ENCODE data around the gene AFAP1L2. TPM values are rescaled to one million over a fixed set of nuclear protein-coding genes. Genes with fewer than 3 reads are reported as not detected.
A peak's percentile ranks its signal among the peaks of the same experiment; 100 is the strongest.

AFAP1L2 gene
- total RNA-seq, 1 experiment from 2014 or later = 2.1 TPM

- no peak overlapping the region for H3K27ac ChIP-seq
- H3K9me3 ChIP-seq (replicated peaks) = no peaks in the 10 kb centered on the region
- no peak overlapping the region for H3K4me3 ChIP-seq
- no peak for DNase-seq (ENCODE audit: low read depth in 1 of 2, low spot score in 2 of 2)
- H3K36me3 ChIP-seq = no peaks in the 10 kb centered on the region
- H3K4me1 ChIP-seq (replicated peaks) = peaks cover 24% of the 10 kb centered on the region
- H3K27me3 ChIP-seq (replicated peaks) = no peaks in the 10 kb centered on the region
Measured at GRCh38 chr10:114307731-114308130, 96.6 kb downstream of the AFAP1L2 start.

GRCh38 chr10:114306116-114306973, 98.0 kb downstream of the AFAP1L2 start:
- Histone ChIP-seq H3K36me3 (no peaks in the 10 kb centered on the region), H3K4me1 (replicated peaks) (peaks cover 24% of the 10 kb centered on the region), H3K27me3 (replicated peaks) (no peaks in the 10 kb centered on the region), H3K9me3 (replicated peaks) (no peaks in the 10 kb centered on the region), H3K27ac (peak overlapping the region; percentile 36; the same call in 1 of the 2 replicates), H3K4me3 (no peak overlapping the region)
- DNase-seq (ENCODE audit: low read depth in 1 of 2, low spot score in 2 of 2) = peak; percentile 94

GRCh38 chr10:114305521-114305925, 98.8 kb downstream of the AFAP1L2 start:
- no peak for DNase-seq (ENCODE audit: low read depth in 1 of 2, low spot score in 2 of 2)
- Histone ChIP-seq H3K27me3 (replicated peaks) (no peaks in the 10 kb centered on the region), H3K36me3 (no peaks in the 10 kb centered on the region), H3K9me3 (replicated peaks) (no peaks in the 10 kb centered on the region), H3K4me1 (replicated peaks) (peaks cover 24% of the 10 kb centered on the region), H3K4me3 (no peak overlapping the region), H3K27ac (no peak overlapping the region)

GRCh38 chr10:114304571-114305421, 99.5 kb downstream of the AFAP1L2 start:
- Histone ChIP-seq H3K4me3 (peak overlapping the region; percentile 15), H3K27me3 (replicated peaks) (no peaks in the 10 kb centered on the region), H3K27ac (0 out of 2 replicates have a peak overlapping the region, but pooled peaks have one; percentile 6), H3K36me3 (no peaks in the 10 kb centered on the region), H3K9me3 (replicated peaks) (no peaks in the 10 kb centered on the region), H3K4me1 (replicated peaks) (peaks cover 24% of the 10 kb centered on the region)
- DNase-seq (ENCODE audit: low read depth in 1 of 2, low spot score in 2 of 2) = peak in 1 of 2 experiments; percentile 64

- Histone ChIP-seq H3K4me1 (replicated peaks) (peaks cover 22% of the 10 kb centered on the region), H3K9me3 (replicated peaks) (no peaks in the 10 kb centered on the region), H3K27ac (0 out of 2 replicates have a peak overlapping the region, but pooled peaks have one; percentile 6), H3K27me3 (replicated peaks) (no peaks in the 10 kb centered on the region), H3K36me3 (no peaks in the 10 kb centered on the region), H3K4me3 (peak overlapping the region; percentile 15)
- peak; percentile 85 to 92 for DNase-seq (ENCODE audit: low read depth in 1 of 2, low spot score in 2 of 2)
Measured at GRCh38 chr10:114304017-114304570, 100.2 kb downstream of the AFAP1L2 start.

GRCh38 chr10:114303556-114303955, 100.7 kb downstream of the AFAP1L2 start:
- Histone ChIP-seq H3K27ac (no peak overlapping the region), H3K36me3 (no peaks in the 10 kb centered on the region), H3K4me3 (no peak overlapping the region), H3K4me1 (replicated peaks) (peaks cover 19% of the 10 kb centered on the region), H3K9me3 (replicated peaks) (no peaks in the 10 kb centered on the region), H3K27me3 (replicated peaks) (no peaks in the 10 kb centered on the region)
- DNase-seq (ENCODE audit: low read depth in 1 of 2, low spot score in 2 of 2) = no peak

GRCh38 chr10:114301951-114302710, 102.2 kb downstream of the AFAP1L2 start:
- peaks cover 16% of the 10 kb centered on the region for H3K4me1 ChIP-seq (replicated peaks)
- no peaks in the 10 kb centered on the region for H3K9me3 ChIP-seq (replicated peaks)
- H3K27me3 ChIP-seq (replicated peaks) = no peaks in the 10 kb centered on the region
- DNase-seq (ENCODE audit: low read depth in 1 of 2, low spot score in 2 of 2) = no peak
- H3K27ac ChIP-seq = no peak overlapping the region
- H3K4me3 ChIP-seq = no peak overlapping the region
- no peaks in the 10 kb centered on the region for H3K36me3 ChIP-seq

- H3K27me3 ChIP-seq (replicated peaks) = no peaks in the 10 kb centered on the region
- no peaks in the 10 kb centered on the region for H3K9me3 ChIP-seq (replicated peaks)
- no peak for DNase-seq (ENCODE audit: low read depth in 1 of 2, low spot score in 2 of 2)
- no peaks in the 10 kb centered on the region for H3K36me3 ChIP-seq
- H3K4me3 ChIP-seq = no peak overlapping the region
- no peak overlapping the region for H3K27ac ChIP-seq
- H3K4me1 ChIP-seq (replicated peaks) = peaks cover 7% of the 10 kb centered on the region
Measured at GRCh38 chr10:114301177-114301576, 103.1 kb downstream of the AFAP1L2 start.

- H3K4me3 ChIP-seq = no peak overlapping the region
- peaks cover 8% of the 10 kb centered on the region for H3K9me3 ChIP-seq (replicated peaks)
- H3K4me1 ChIP-seq (replicated peaks) = peaks cover 7% of the 10 kb centered on the region
- no peaks in the 10 kb centered on the region for H3K27me3 ChIP-seq (replicated peaks)
- H3K36me3 ChIP-seq = no peaks in the 10 kb centered on the region
- no peak for DNase-seq (ENCODE audit: low read depth in 1 of 2, low spot score in 2 of 2)
- H3K27ac ChIP-seq = no peak overlapping the region
Measured at GRCh38 chr10:114300036-114300645, 104.2 kb downstream of the AFAP1L2 start.

- Histone ChIP-seq H3K4me3 (no peak overlapping the region), H3K4me1 (replicated peaks) (no peaks in the 10 kb centered on the region), H3K27ac (no peak overlapping the region), H3K36me3 (no peaks in the 10 kb centered on the region), H3K27me3 (replicated peaks) (no peaks in the 10 kb centered on the region), H3K9me3 (replicated peaks) (peaks cover 8% of the 10 kb centered on the region)
- no peak for DNase-seq (ENCODE audit: low read depth in 1 of 2, low spot score in 2 of 2)
Measured at GRCh38 chr10:114297136-114297705, 107.1 kb downstream of the AFAP1L2 start.

- Histone ChIP-seq H3K4me3 (no peak overlapping the region), H3K4me1 (replicated peaks) (no peaks in the 10 kb centered on the region), H3K27ac (no peak overlapping the region), H3K27me3 (replicated peaks) (no peaks in the 10 kb centered on the region), H3K36me3 (no peaks in the 10 kb centered on the region), H3K9me3 (replicated peaks) (peaks cover 8% of the 10 kb centered on the region)
- DNase-seq (ENCODE audit: low read depth in 1 of 2, low spot score in 2 of 2) = no peak
Measured at GRCh38 chr10:114295393-114295792, 108.9 kb downstream of the AFAP1L2 start.

- Histone ChIP-seq H3K9me3 (replicated peaks) (peaks cover 8% of the 10 kb centered on the region), H3K27me3 (replicated peaks) (no peaks in the 10 kb centered on the region), H3K36me3 (no peaks in the 10 kb centered on the region), H3K4me1 (replicated peaks) (no peaks in the 10 kb centered on the region), H3K27ac (no peak overlapping the region), H3K4me3 (no peak overlapping the region)
- no peak for DNase-seq (ENCODE audit: low read depth in 1 of 2, low spot score in 2 of 2)
Measured at GRCh38 chr10:114294549-114294948, 109.8 kb downstream of the AFAP1L2 start.

Measured in SJSA1 (cell line).